Gastroesophageal sphincter (tissue), 4 donors: ENCODE data around the gene ARHGAP22. TPM values are rescaled to one million over a fixed set of nuclear protein-coding genes. Genes with fewer than 3 reads are reported as not detected.
"Not testable (repeated sequence)": the region's sequence is repeated elsewhere in the genome, so short reads cannot be mapped to it uniquely, and the experiment has no call there.

Source experiments
- ATAC-seq: fragments of 150-250 bp; one replicate; pipeline ENCODE4 v1.9.1; 2016; ENCODE audit warnings: mild to moderate bottlenecking, moderate library complexity
- H3K27ac ChIP-seq, 4 donors: fragments of 200-600 bp; sonication (generic) in 3 of 4; 1 replicate in 3 of 4; 2 replicates in 1 of 4; pipeline ENCODE4 v1.5.1; 2016 to 2019
- H3K27me3 ChIP-seq: fragments of 200-600 bp; sonication (generic); one replicate; pipeline ENCODE4 v1.5.1; 2019
- H3K36me3 ChIP-seq, 2 donors: fragments of 200-600 bp; sonication (generic); one replicate each; pipeline ENCODE4 v1.5.1; 2019; ENCODE audit warnings: control low read depth in 1 of 2
- H3K4me1 ChIP-seq, 3 donors: fragments of 200-600 bp; sonication (generic); 1 replicate in 2 of 3; 2 replicates in 1 of 3; pipeline ENCODE4 v1.5.1; 2016 to 2019; ENCODE audit warnings: control low read depth in 2 of 3
- H3K4me3 ChIP-seq, 2 donors: fragments of 200-600 bp; sonication (generic); one replicate each; pipeline ENCODE4 v1.5.1; 2019; ENCODE audit warnings: mild to moderate bottlenecking in 1 of 2, moderate library complexity in 1 of 2
- H3K9me3 ChIP-seq, 3 donors: fragments of 200-600 bp; sonication (generic); one replicate each; pipeline ENCODE4 v1.5.1; 2017 to 2019; ENCODE audit warnings: control low read depth in 2 of 3
- CTCF ChIP-seq, 4 experiments: fragments of 200-600 bp in 2 of 4; fragments of 450-650 bp in 2 of 4; sonication (generic) in 1 of 4; IDR thresholded peaks; one replicate each; pipeline ENCODE4 v1.5.1; 2017 to 2019; ENCODE audit warnings: antibody characterized with exemption in 4 of 4, mild to moderate bottlenecking in 2 of 4, moderate library complexity in 2 of 4
- EP300 ChIP-seq: sonication (generic); formaldehyde crosslinking; IDR thresholded peaks from one replicate; pipeline ENCODE4 v1.6.1; 2017; ENCODE audit warnings: antibody characterized with exemption, mild to moderate bottlenecking
- POLR2A ChIP-seq, 2 donors: fragments of 450-650 bp; IDR thresholded peaks; one replicate each; pipeline ENCODE4 v1.6.1; 2017; ENCODE audit warnings: antibody characterized with exemption in 2 of 2, mild to moderate bottlenecking in 2 of 2, moderate library complexity in 1 of 2
- POLR2AphosphoS5 ChIP-seq: sonication (generic); formaldehyde crosslinking; IDR thresholded peaks from one replicate; pipeline ENCODE4 v1.6.1; 2017; ENCODE audit warnings: antibody characterized with exemption
- WGBS, 2 donors: methylation state at CpG; one replicate each; pipeline ENCODE4 v1.1.5; 2018; ENCODE audit warnings: low coverage in 1 of 2; 5-methylcytosine and 5-hydroxymethylcytosine counted together
- total RNA-seq, 4 donors: library from RNA; depleted of rRNA; stranded (reverse); fragments of >200 nt; gene quantifications; one replicate each; pipeline ENCODE4 v1.1.0, GENCODE V29; 2016

ARHGAP22 gene
- total RNA-seq, 4 donors from 2014 or later, result 4.2 to 5.8 (median 5.1) TPM

- no peak for ATAC-seq
- WGBS, 2 donors, result 86 to 88% methylated on average over 1 to 2 of the region's 2 CpGs
- peaks cover 0 to 12% (median 8%) of the 10 kb centered on the region in 3 donors for H3K4me1 ChIP-seq
- H3K36me3 ChIP-seq, result no peaks in the 10 kb centered on the region
- TF ChIP-seq CTCF (IDR thresholded peaks at IDR 0.05) (no peak), POLR2A (IDR thresholded peaks at IDR 0.05) (no peak), POLR2AphosphoS5 (no peak), EP300 (no peak)
- H3K9me3 ChIP-seq, result no peaks in the 10 kb centered on the region
- H3K27me3 ChIP-seq, result peaks cover 3% of the 10 kb centered on the region
- H3K27ac ChIP-seq, result no peak overlapping the region
- no peak overlapping the region for H3K4me3 ChIP-seq
Measured at GRCh38 chr10:48651293-48651692, 46.4 kb upstream of the ARHGAP22 start.

GRCh38 chr10:48649349-48649944 lies 44.6 kb upstream of the ARHGAP22 start:
- no peaks in the 10 kb centered on the region for H3K9me3 ChIP-seq
- WGBS, 2 donors, result 46 to 70% methylated on average over 2 of the region's 7 CpGs
- peaks cover 3% of the 10 kb centered on the region for H3K27me3 ChIP-seq
- H3K27ac ChIP-seq, result no peak overlapping the region
- ATAC-seq, result no peak
- TF ChIP-seq POLR2AphosphoS5 (no peak), EP300 (no peak), CTCF (IDR thresholded peaks at IDR 0.05) (no peak), POLR2A (IDR thresholded peaks at IDR 0.05) (no peak)
- no peaks in the 10 kb centered on the region for H3K36me3 ChIP-seq
- no peaks in the 10 kb centered on the region for H3K4me1 ChIP-seq
- H3K4me3 ChIP-seq, result no peak overlapping the region

GRCh38 chr10:48648172-48648942 lies 43.5 kb upstream of the ARHGAP22 start:
- WGBS, 2 donors, result 81 to 92% methylated on average over 4 to 12 of the region's 12 CpGs

GRCh38 chr10:48647073-48647472 lies 42.2 kb upstream of the ARHGAP22 start:
- H3K4me1 ChIP-seq, ATAC-seq, H3K36me3 ChIP-seq, H3K27ac ChIP-seq, H3K27me3 ChIP-seq, H3K4me3 ChIP-seq, H3K9me3 ChIP-seq: not testable (repeated sequence)
- 87 to 93% methylated on average over 6 to 7 of the region's 7 CpGs for WGBS, 2 donors

More at GRCh38 chr10:48648172-48648942, 43.5 kb upstream of the ARHGAP22 start:
- H3K4me3 ChIP-seq, result no peak overlapping the region
- ATAC-seq, result no peak
- no peaks in the 10 kb centered on the region for H3K9me3 ChIP-seq
- peaks cover 3% of the 10 kb centered on the region for H3K27me3 ChIP-seq
- TF ChIP-seq POLR2A (IDR thresholded peaks at IDR 0.05) (no peak), POLR2AphosphoS5 (no peak), CTCF (IDR thresholded peaks at IDR 0.05) (no peak), EP300 (no peak)
- no peaks in the 10 kb centered on the region for H3K36me3 ChIP-seq
- no peaks in the 10 kb centered on the region for H3K4me1 ChIP-seq
- no peak overlapping the region for H3K27ac ChIP-seq

- Histone ChIP-seq H3K4me3 (no peak overlapping the region), H3K27me3 (no peaks in the 10 kb centered on the region), H3K36me3 (no peaks in the 10 kb centered on the region), H3K4me1 (no peaks in the 10 kb centered on the region), H3K27ac (no peak overlapping the region), H3K9me3 (peaks cover 0 to 10% (median 0%) of the 10 kb centered on the region in 3 donors)
- WGBS, 2 donors, result 36% methylated on average over 1 of the region's 1 CpG; no CpG with 5 or more reads in 1 of the 2 donors
- no peak for ATAC-seq
- no peak for TF ChIP-seq POLR2AphosphoS5
- no peak for TF ChIP-seq CTCF (IDR thresholded peaks at IDR 0.05)
- no peak for TF ChIP-seq EP300
- no peak for TF ChIP-seq POLR2A (IDR thresholded peaks at IDR 0.05)
Measured at GRCh38 chr10:48645600-48645999, 40.7 kb upstream of the ARHGAP22 start.

GRCh38 chr10:48641099-48641690 lies 36.3 kb upstream of the ARHGAP22 start:
- H3K27me3 ChIP-seq, result not testable (repeated sequence)
- 92 to 96% methylated on average over 3 to 4 of the region's 4 CpGs for WGBS, 2 donors

More at GRCh38 chr10:48641099-48641690, 36.3 kb upstream of the ARHGAP22 start:
- ATAC-seq, H3K4me3 ChIP-seq, H3K4me1 ChIP-seq, H3K27ac ChIP-seq, H3K36me3 ChIP-seq: not testable (repeated sequence)
- peaks cover 0 to 22% (median 0%) of the 10 kb centered on the region in 3 donors for H3K9me3 ChIP-seq
